GM21381 (cell line): ENCODE data around the gene LRRC46.

Experiments
- ATAC-seq: cut with Tn5 transposase; IDR thresholded peaks from one replicate; pipeline ENCODE4 v1.9.1; 2021; ENCODE audit warnings: mild to moderate bottlenecking, moderate library complexity; ENCODE audit not compliant: unreplicated experiment

LRRC46 gene

DNA sequence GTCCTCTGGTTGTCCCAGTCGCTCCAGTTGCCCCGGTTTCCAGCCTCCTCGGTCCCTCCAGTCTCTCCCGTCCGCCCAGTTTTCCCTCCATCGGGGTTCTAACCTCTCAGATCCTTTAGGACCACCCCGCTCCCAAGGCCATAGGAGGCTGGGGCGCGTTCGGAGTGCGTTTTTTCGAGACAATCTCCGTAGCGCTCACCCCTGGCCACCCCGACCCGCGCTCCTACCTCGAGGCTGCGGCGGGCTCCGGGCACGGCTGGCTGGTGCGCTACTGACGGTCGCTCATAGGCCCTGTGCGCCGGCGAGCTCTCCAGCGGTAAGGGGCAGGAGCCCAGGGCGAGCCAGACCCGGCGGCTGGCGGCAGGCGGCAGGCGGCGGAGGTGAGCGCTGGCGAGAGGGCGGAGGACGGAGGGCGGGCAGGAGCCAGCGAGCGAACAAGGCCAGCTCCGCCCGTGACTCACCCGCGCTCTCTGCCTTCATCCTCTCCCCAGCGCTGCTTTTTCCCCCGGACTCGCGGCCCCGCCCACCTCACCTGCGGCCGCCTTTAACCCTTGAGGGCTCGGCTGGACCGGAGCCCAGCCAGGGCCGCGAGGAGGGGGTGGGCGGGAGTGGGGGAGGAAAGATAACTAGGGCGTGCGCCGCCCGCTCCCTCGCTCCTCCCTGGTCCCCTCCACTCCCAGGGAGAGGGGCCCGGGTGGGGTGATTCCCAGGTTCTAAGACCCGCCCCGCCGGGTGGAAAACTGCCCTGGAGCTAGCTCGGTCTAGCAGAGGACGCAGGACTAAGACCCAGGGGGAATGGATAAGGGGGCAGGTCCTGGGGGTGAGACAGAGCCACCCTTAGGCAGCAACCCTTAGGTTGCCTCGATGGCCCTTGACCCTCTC is 19.5 kb downstream of the LRRC46 start, which contains the start of gene SP6:
TSS of gene SP6 (minus strand) at position 472 of the 882 bp plus-strand sequence. CDS start 2,734 bp downstream, outside the sequence.
- no peak for ATAC-seq

DNA sequence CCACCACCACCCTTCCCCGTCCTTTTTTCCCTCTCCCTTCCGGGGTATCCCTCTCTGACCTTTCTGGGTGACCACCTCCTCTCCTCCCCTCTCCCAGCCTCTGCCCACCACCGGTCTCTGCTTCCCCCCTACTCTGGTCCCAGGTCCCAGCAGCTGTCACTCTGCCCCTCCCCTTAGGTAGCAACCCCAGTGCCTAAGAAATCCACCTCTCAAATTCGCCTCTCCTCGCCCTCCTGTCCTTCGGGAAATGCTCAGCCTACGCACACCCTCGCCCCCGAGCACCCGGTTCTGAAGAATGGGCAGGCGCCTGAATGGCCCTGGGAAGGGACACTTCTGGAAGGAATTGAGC is 20.3 kb downstream of the LRRC46 start:
- ATAC-seq, result no peak

DNA sequence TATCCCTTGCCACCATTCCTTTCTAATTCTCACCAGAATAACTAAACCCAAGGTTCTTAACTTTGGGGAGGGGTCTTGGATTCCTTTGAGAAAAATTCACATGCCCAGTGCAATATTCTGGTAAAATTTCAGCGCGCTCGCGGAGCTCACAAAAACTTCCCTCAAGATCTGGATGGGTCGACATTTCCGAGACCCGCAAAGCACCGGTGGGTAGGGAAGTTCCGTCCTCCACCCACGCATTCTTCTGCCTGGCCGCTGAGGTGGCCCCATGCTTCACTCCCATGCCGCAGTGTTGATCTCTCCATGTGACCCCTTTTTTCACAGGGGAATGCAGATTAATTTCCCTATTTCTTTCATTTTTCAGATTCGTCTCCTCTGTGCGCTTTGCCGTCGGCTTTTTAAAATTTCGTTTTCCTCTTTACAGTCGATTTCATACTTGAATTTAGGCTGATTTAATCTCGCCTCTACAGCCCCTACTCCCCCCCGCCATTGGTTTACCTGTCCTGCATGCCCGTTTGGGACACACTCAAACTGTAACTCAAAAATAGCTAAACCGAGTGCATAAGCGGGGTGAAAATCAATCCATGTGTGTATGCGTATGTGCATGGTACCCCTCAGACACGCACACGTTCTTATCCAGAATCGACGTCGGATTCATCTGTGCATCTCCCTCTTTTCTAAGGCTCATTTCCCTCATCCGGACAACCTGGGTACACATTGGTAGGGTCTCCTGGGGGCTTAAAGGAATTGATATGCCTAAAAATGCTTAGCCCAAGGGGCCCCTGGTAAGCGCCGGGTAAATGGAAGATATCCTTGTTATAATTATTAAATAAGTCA is 20.9 kb downstream of the LRRC46 start:
- ATAC-seq, result no peak

DNA sequence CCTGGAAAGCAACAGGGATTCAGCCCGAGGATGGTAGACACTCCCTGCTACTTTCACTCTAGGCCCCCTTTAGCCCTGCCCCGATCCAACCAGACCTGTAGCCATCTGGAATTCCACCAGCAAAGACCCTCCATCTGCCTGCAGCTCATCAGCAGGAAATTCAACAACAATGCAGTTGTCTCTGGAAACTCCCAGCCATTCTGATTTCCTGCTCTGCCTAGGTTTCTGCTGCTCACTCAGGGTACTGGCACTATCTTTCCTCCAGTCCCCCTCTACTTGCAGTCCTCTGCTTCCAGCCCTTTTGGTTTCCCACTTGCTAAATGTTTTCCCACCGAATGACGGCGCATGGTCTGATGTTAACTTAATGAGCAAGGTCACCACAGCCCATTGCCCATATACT is 22.1 kb downstream of the LRRC46 start:
- no peak for ATAC-seq

DNA sequence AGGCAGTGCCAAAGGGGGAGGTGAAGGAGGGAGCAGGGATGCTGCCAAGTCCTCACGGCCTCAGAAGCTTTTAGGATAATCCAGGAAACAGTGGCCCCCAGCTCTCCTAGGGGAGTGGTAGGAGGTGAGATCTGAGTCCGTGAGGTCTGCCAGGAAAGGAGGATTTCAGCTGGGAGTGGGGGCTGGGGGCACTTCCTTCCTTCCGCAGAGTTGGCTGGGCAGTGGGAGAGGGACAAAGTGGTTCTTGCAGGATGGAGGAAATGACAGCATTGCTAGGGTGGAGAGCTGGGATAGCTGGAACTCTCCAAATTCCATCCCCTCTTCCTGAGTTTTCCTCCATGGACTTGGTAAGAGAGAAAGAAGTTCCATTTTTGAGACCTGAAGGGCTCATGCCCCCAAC is 24.3 kb downstream of the LRRC46 start:
- ATAC-seq, result no peak

DNA sequence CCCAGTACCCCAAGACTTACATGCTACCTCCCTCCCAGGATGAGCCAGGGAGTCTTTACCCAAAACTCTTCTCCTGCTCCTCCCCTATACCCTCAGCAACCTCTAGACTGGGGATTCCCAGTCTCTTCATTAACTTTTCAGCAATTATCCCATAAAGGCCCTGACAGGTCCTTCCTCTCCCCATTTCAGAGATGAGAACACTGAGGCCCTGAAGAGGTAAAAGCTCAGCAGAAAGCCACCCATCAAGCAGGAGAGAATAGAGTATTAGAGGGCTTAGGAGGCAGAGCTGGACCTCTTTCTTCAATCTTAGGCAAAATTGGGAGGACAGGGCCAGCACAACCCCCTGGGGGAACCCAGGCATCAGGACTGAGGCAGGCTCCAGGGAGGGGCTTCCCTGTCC is 25.4 kb downstream of the LRRC46 start:
- ATAC-seq, result no peak

DNA sequence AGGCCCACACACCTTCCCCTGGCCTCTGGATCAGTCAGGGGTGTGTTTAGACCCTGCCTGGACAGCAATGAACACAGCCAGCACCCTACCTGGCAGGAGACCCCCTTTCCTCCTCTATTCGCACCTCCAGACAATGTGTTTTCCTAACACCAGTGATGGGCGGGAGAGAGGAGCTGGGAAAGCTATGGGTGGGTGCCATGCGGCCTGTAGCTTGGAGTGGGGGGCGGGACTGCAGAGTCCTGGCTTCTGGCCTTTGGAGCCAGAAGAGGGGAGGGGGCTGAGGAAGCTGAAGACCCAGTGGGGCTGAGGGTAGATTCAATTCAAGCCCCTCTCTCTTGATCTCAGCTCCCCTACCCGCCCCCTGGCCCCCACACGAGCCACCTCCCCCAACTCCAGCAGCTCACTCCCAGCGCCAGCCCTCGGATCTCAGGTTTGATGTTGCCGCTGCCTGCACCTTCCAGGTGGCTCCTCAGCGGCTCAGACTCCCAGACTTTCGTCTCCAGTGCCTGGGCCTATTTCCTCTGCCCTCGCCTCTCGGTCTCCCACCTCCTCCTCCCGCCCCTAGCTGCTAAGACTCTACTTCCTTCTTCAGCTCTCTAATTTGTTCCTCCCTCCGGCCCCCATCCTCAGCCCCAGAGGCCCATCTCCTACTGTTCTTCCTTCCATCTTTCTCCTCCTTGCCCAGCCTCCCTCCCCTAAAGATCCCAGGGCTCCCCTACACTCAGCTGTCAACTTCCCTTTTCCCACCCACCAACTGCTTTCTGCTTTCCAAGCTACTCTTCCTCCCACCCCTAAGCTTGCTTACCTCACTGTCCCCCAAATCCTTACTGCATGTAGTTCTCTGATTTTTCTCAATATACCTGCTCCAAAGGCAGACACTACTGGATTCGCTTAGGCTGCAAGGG is 26.3 kb downstream of the LRRC46 start:
- no peak for ATAC-seq

DNA sequence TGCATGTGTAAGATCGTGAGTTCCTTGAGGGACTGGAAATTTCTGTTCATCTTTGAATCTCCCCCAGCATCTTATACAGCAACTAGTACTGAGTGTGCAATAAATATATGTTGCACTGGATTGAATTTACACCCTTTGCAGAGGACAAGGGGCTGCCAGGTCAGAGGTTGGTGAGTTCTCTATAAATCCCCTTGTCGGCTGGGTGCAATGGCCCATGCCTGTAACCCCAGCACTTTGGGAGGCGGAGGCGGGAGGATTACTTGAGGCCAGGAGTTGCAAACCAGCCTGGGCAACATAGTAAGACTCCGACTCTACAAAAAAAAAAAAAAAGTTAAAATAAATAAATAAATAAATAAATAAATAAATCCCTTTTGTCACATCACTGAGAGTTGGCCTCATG is 28.9 kb downstream of the LRRC46 start:
- ATAC-seq, result no peak

DNA sequence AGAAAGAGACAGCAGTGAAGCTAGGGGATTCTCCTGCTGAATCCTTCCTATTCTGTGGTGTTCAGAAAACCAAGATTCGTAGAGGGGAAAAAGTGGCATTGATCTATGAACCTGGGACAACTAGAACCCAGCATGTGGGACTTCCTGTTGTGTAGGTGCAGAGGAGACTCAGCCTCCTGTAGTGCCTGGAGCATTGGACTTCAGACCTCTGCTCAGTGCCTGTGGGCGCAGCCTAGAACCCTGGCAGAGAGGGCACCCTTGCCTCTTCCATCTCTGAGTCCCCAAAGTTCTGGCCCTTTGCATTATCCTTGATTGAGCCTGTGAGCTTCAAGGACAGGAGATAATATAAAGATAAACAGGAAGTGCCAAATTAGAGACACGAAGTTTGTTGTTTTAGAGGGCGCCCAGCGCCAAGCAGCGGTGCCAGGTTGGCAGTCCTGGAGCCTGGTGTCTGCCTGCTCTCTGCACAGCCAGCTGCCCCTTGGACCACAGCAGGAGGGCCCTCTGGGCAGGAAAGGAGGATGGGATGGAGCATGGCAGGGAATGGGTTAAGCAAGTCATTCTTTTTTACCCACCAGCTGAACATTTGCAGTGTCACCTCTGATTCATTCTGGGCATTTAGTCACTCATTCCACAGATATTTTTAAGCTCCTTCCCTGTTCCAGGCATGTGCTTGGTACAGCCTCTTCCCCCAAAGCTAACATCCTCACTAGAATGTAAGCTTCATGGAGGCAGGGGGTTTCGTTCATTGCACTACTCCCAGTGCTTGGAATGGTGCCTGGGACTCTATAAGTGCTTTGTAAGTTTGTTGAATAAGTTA is 31.4 kb downstream of the LRRC46 start:
- no peak for ATAC-seq

DNA sequence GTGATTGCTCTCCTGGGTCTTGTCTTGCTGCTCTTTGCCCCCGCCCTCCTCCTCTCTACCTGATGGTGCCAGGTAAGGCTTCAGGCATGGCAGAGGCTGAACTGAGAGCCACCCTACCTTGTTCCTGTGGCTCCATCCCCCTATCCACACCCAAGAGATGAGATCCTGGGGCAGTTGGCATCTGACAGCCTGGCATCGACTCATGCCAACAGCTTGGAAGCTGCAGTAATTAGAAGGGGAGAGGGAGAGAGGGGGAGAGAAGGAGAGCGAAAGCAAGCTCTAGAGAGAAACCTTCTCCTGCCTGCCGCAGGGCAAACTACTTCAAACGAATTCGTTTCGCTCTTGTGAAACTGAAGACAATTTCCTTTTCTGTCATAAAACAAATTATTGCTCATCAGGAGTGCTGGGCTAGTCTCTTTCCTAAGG is 33.3 kb downstream of the LRRC46 start:
- ATAC-seq, result no peak

DNA sequence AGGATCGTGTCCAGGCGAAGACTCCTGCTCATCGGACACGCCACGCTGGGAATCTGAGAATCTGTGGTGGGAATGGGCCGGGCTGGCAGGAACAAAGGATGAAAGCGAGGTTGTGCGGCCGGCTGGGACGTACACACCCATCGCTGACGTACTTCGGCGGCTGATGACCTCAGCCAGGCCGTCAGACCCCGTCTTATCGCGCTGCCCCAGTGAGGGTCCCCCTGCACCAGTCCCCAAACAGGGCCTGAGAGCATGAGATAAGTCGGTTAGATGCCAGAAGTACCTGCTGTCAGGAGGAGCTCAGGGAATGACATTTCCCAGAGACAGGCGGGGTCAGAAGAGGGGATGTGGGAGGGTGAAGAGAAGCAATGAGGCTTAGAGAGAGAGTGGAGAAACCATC is 35.5 kb downstream of the LRRC46 start:
- ATAC-seq, result no peak

DNA sequence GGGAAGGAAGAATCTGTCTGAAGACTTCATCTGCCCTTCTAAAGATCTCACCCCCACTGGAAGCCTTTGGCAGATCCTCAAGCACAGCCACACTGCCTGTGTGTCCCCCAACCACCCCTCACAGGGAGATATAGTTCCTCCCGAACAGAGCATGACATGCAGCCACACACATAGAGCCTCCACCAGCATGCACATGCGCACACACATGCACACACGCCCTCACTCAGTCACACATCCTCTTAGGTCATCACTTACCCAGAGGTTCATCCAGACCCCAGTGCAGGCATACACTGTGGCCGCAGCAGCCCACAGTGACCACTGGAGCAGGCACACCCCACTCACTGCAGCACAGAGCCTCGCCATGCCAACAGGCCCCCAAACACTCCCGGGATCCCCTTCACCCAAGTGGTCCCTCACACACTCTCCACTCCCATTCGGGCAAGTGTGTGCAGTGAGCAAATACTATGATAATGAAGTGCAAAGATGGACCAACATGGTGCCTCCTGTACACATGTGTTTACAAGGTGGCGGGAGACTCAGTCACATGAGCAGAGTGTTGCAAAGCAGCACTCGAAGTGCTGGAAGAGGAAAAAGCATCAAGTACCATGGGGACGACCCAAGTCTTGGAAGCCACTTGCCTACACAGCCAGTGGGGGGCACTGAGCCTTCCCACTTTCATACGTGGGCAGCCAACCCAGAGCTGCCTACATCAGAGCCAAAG is 36.5 kb downstream of the LRRC46 start:
- no peak for ATAC-seq

DNA sequence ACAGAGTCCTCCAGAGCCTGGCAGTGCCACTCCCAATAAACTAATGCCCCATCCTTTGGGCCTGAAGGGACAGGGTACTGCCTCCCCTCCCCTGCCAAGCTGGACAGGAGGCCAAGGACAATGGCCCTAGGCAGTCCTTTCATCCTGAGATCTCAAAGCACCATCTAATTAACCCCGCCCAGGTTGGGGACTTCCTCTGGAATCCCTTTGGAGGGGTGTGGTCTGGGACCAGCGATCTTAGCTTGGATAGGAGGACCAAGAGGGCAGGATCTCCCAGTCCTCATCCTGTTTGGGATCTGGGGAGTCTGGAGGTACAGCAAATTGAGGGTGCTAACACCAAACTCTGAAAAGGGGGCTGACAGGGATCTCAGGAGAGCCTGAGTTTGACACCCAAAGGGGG is 37.6 kb downstream of the LRRC46 start:
- ATAC-seq, result no peak

DNA sequence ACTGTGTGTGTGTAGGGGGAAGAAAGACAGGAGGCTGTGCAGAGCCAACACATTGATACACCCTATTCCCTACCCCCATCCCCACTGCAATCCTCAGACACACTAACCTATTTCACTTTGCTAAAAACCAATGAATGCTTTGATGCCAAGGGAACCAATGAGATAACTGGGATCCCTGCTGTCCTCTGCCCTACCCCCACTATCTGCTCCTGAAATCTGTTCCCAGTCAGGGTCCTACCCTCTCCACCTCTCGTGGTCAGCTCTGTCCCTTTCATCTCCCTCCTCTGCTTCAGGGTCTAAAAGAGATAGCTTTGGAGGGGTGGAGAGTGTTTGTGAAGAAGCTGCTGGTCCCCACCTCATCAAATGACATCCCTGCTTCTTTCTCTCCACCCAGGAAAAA is 38.6 kb downstream of the LRRC46 start:
- no peak for ATAC-seq

DNA sequence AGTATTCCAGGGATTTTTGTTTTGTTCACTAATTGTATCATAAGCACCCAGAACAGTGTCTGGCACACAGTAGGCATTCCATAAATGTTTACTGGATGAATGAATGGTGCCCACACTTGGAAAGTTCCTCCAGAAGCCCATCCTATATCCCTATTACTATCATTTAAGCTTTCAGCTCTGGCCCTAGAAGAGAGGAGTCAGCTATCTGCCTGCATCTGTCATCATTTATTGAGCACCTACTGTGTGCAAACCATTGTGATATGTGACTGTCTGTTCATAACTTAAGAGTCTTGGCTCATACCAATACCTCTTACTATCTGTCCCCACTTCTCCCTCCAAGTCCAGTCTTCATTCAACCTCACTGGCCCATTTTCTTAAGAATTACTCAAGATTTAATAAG is 39.6 kb downstream of the LRRC46 start:
- ATAC-seq, result no peak

DNA sequence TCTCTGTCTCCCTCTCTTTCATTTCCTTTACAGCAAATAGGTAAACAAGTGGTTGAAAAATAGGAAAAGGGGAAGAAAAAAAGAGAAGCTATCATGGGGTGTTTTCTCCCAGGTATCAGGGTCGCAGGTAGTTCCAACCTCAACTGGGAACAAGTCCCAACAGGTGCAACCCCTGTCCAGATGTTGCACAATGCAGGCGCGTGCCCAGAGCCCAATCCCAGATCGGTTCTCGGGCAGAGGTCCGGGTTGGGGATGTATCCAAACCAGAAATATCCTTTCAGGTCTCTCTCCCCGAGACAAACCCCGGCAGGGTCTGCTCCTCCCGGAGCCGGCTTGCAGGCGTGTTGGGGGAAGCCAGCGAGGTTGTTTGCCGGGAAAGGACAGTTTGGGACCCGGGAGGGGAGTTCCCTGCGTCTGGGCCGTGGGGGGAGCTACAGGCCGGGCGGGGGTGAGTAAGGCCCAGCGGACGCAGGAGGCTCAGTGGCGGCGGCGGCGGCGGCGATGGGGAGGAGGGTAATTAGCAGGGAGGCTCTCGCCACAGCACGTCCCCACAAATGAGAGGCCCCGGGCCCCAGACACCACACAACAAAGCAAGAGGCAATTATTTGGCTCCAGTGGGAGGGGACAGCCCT is 40.7 kb downstream of the LRRC46 start:
- ATAC-seq, result no peak

DNA sequence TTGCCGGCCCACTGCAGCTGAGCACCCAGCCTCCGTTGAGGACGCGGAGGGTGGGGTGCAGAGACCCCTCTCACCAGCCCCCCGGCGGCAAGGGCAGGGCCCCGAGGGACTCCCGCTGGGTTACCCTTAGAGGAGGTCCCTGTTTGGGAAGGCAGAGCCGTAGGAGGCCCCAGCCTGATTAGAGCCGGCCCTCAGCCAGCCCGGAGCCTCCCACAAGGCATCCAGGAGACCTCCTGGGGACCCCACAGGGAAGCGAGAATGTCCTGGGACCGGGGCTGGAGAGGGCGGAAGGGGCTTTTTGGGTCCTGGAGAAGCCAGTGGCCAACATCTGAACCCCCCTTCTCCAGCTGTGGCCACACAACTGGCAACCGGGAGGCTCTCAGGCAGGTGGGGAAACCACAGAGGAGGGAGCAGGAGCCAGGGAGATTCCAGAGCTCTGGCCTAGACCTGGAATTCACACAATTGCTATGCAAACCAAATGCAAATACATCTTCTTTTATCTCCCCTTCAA is 41.2 kb downstream of the LRRC46 start:
- ATAC-seq, result no peak

DNA sequence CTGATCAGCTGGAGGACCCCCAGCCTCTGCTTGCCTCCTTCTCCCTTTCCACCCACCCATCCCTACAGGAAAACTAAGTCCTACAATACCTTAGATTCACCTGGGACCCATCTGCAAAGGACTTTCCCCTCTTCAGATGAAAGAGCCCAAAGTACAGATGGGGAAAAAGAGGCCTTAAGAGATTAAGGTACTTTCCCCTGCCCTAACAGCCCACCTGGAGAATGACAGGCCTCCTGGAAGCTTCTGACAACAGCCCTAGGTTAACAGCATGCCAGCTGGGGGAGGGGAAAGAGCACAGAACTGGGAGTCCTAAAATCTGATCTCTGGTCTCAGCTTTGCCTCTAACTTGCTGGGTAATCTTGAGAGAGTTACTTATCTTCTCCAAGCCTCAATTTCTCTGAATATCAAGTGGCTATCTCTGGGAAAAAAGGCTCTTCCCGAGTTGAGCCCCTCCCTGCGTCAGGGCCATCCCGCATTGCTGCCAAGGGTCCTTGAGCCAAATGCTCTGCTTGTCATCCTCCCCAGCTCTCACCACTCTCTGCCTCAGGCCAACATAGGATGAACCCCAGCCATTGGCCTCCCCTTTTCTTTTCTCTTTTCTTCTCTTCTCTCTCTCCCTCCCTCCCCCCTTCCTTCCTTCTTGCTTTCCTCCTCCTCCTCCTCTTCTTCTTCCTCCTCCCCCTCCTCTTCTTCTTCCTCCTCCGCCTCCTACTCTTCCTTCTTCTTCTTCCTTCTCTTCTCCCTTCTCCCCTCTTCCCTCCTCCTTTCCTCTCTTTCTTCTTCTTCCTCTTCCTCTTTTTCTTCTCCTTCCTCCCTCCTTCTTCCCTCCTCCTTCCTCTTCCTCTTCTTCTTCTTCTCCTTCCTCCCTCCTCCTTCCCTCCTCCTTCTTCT is 42.0 kb downstream of the LRRC46 start:
- ATAC-seq, result no peak
